ENCODE data around the gene CHI3L1.

Gene CHI3L1

DNA sequence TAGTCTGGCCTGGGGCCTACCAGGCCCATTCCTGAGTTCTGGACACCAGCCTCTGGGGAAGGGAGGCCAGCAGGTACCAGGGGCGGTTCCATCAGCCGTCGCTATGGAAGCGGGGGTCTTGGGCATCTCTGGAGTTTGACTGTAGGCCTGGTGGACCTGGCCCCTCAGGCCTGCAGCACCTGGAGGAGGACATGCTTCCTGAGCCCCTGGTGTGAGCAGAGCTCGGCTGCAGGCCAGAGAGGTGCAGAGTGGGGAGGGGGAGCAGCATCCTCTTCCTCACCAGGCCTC is 18.6 kb downstream of the CHI3L1 start:
- FAIRE-seq = no peak

DNA sequence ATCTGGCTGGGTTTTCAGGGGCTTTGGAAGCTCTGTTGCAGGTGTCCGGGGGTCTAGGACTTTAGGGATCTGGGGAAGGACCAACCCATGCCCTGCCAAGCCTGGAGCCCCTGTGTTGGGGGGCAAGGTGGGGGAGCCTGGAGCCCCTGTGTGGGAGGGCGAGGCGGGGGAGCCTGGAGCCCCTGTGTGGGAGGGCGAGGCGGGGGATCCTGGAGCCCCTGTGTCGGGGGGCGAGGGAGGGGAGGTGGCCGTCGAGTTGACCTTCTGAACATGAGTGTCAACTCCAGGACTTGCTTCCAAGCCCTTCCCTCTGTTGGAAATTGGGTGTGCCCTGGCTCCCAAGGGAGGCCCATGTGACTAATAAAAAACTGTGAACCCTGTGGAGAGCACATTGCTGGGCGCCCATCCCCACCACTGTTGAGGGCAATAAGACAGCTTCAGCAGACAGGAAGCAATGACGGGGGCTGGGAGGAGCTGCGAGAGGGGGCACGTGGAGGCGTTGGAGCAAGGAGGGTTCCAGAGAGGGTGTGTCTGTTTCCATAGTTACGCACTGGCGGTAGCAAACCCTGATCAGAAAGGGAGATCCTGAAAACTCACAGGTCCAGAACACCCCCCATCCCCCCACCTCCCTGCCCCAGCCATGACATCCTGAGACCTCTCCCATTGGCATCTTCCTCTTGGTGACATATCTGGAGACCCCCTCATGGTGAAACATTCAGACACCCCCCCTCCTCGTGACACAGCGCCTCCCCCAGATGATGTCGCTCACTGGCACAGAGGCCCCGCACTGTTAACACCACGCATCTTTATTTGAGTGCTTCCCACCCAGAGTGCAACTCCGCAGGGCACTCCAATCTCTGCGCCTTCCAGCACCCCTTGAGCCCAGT is 19.2 kb downstream of the CHI3L1 start:
- no peak for FAIRE-seq

GRCh38 chr1:203166192-203166940 is 20.1 kb downstream of the CHI3L1 start:
- FAIRE-seq = no peak

DNA sequence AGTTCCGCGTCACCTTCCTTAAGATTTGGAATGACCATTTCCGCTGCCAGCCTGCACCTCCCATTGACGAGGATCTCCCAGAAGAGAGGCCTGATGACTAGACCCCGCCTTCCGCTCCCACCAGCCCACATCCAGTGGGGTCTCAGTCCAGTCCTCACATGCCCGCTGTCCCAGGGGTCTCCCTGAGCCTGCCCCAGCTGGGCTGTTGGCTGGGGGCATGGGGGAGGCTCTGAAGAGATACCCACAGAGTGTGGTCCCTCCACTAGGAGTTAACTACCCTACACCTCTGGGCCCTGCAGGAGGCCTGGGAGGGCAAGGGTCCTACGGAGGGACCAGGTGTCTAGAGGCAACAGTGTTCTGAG is 20.7 kb downstream of the CHI3L1 start:
- no peak for FAIRE-seq

DNA sequence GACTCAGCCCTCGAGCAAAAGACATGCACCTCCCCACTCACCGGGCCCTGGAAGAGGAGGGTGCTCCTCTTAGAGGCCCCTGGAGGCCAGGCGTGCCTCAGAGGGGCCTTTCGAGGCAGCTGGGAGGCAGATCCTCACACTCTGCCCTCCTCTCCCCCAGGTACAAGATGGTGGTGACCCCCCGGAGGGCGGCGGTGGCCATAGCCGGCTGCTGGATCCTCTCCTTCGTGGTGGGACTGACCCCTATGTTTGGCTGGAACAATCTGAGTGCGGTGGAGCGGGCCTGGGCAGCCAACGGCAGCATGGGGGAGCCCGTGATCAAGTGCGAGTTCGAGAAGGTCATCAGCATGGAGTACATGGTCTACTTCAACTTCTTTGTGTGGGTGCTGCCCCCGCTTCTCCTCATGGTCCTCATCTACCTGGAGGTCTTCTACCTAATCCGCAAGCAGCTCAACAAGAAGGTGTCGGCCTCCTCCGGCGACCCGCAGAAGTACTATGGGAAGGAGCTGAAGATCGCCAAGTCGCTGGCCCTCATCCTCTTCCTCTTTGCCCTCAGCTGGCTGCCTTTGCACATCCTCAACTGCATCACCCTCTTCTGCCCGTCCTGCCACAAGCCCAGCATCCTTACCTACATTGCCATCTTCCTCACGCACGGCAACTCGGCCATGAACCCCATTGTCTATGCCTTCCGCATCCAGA is 21.3 kb downstream of the CHI3L1 start:
- no peak for FAIRE-seq

GRCh38 chr1:203163891-203164635 is 22.4 kb downstream of the CHI3L1 start:
- FAIRE-seq = no peak

- no peak for FAIRE-seq
Measured at GRCh38 chr1:203162403-203162802, 24.1 kb downstream of the CHI3L1 start.

DNA sequence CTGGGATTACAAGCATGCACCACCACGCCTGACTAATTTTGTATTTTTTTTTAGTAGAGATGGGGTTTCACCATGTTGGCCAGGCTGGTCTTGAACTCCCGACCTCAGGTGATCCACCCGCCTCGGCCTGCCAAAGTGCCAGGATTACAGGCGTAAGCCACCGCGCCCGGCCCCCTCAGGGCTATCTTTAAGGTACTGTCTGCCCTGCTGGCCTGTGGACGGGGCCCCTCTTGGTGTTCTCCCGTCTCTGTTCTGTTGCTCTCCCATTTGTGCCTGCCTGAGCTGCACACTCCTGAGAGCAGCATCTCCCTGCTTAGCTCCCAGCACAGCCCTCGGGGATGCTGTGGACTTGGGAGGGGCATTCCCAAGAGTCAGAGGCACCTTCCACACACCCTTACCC is 24.8 kb downstream of the CHI3L1 start:
- no peak for FAIRE-seq

GRCh38 chr1:203161175-203161574 is 25.3 kb downstream of the CHI3L1 start:
- no peak for FAIRE-seq

- no peak for FAIRE-seq
Measured at GRCh38 chr1:203159844-203160243, 26.7 kb downstream of the CHI3L1 start.

DNA sequence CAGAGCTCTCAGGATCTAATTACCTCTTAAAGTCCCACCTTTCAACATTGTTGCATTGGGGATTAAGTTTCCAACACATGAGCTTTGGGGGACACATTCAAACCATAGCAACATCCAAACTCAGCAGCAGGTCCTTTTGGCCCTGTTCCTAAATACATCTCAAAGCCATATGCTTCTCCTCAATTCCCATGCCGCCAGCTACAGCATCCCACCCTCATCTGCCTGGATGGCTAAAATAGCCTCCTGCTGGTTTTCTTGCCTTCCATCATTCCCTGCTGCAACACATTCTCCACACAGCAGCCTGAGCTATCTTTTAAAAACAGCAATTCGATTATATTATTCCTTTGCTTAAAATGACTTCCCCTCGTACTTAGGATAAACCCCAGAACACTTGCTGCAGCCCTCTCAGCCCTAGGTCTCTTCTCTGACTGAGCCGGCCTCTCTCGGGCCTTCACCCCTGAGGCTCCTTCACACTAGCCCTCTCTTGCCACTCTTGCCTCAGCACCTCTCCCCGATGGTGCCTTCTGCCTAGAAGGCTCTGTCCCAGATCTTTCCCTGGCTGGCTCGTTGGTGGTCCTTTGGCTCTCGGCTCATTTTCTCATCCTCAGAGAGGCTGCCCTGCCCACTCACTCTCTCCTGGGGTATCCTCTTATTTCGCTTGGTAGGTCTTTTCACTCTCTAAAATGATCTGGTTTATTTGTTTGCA is 27.4 kb downstream of the CHI3L1 start:
- no peak for FAIRE-seq

DNA sequence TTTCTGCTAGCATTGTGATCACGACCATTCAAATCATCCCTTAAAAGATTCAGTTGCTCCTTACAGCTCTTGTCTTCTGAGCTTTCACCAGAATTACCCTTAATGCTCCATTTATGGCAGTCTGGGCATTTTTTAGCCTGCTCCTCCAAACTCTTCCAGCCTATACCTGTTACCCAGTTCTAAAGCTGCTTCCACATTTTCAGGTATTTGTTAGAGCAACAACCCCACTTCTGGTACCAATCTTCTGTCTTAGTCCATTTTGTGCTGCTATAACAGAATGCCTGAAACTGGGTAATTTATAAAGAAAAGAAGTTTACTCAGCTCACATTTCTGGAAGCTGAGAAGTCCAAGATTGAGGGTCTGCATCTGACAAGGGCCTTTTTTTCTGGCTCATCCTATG is 28.1 kb downstream of the CHI3L1 start:
- no peak for FAIRE-seq

GRCh38 chr1:203156280-203156679 is 30.2 kb downstream of the CHI3L1 start:
- no peak for FAIRE-seq

- FAIRE-seq = no peak
Measured at GRCh38 chr1:203153989-203154821, 32.3 kb downstream of the CHI3L1 start.

GRCh38 chr1:203153051-203153988 is 33.2 kb downstream of the CHI3L1 start:
- FAIRE-seq = no peak

- FAIRE-seq = no peak
Measured at GRCh38 chr1:203152158-203153034, 34.1 kb downstream of the CHI3L1 start.

GRCh38 chr1:203151362-203152157 is 34.9 kb downstream of the CHI3L1 start:
- no peak for FAIRE-seq
